Erythroblast (primary cell): ENCODE measurements around the gene RNF41.
"Not testable (repeated sequence)": the region's sequence is repeated elsewhere in the genome, so short reads cannot be mapped to it uniquely, and the experiment has no call there.

Source experiments
- DNase-seq, 2 experiments: peaks; one replicate each; lab custom pipeline; 2025; lab: John Stamatoyannopoulos, UW
- GATA1 ChIP-seq: IDR thresholded peaks from 2 replicates; pipeline ENCODE4 v1.6.1; 2011; ENCODE audit warnings: low read depth, mild to moderate bottlenecking, control low read depth, low read length, moderate library complexity
- POLR2A ChIP-seq: IDR thresholded peaks from 2 replicates; pipeline ENCODE4 v1.6.1; 2011; ENCODE audit warnings: mild to moderate bottlenecking, low read length

Gene RNF41

DNA sequence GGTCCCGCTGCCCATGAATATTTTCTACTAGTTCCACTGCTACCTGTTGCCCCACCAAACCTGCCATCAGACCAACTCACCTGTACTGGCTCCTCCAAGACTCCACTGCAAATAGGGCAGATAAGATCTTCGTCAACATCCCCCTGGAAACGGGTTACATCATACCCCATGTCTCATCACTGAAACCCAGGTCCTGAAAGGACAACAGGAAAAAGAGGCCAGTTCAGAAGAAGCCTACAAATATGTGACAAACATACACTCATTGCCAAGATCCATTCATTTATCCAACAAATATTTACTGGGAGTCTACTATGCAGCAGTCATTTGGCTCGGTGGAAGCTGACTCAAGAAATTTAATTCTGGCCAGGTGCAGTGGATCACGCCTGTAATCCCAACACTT, 7.8 kb downstream of the RNF41 start:
- no peak for DNase-seq
- TF ChIP-seq POLR2A = no peak
- TF ChIP-seq GATA1 = no peak

DNA sequence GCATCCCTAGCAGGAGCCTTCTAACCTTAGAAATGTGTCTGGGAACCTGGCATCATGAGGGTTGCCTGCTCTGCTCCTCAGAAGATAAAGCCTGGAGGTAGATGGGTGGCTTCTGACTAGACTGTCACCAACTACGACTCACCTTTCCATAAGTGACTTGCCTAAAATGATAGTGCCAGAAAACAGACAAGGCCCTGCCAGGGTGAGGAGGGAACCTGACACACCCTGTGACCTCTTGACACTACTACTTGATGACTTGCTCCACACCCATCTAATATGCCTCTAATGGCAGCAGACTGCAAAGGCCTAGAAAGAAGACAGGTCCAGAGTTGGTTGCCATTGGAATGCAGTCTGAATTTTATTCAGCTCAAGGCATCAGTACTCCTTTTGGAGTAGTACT, 9.4 kb downstream of the RNF41 start:
- peak; percentile 71 to 82 for DNase-seq
- TF ChIP-seq POLR2A = no peak
- TF ChIP-seq GATA1 = no peak

DNA sequence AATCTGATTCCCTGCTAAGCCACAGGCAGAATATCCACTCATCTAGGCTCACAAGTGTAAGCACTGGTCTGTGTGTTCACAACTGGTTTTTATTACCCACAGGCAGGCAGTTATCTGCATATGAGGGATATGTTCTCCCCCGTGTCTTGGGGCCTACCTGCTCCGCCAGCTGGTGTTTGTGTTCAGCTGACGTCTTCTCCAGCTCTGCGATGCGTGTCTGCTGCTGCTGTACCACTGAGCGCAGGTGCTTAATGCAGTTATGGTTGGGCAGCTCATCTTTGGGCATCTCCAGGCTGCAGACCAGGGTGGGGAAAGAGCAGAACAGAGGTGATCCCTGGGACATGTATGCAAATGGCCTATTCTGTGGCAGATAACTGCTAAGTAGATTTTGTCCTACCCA, 13.7 kb downstream of the RNF41 start:
- DNase-seq = no peak
- TF ChIP-seq POLR2A (no peak), GATA1 (no peak)

DNA sequence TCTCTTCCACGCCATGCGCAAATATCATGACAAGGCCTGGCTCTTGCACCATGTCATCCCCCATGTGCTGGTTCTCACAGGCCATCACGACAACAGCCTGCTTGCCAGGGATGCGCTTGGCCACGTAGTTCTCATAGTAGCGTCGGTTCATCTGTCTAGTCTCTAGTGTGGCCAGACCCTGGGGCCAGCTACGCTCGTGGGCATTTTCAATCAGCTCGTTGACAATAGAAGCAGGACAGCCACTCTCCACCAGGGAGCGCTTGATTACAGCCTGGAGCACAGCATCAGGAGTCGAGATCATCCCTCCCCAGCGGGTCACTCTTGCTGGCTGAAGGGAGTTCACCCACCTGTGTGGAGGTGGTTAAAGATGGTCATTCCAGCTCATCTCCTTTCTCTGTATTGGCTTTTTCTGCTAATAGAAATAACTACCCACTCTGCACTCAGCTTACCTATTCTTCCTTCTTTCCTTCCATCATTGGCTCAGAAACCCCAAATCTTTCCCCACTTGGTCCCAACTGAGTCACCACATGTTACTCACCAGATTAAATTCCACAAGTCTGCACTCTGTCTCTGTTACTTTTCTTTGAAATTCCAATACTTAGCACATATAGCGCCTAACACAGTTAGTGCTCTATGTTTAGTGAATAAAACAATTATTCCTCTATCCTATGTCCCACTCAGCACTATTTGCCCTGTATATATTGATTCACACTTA, 15.1 kb downstream of the RNF41 start:
- TF ChIP-seq POLR2A = no peak
- no peak for TF ChIP-seq GATA1
- peak; percentile 67 to 81 for DNase-seq

DNA sequence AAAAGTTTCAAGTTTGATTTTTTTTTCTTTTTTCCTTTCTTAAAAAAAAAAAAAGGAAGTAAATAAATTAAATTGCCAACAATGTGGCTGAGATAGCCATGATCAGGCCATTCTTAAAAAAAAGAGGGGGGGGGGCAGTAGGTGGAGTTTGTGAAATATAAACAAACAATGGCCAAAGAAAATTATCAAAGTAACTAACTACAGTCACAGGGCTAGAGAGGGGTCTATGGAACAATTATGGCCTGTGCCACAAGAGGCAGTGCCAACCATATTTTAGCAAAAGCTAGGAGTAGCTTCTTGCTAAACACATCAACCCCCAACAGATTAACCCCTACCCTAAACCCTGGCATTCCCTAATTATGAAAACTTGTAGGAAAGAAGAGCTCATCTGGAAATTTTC, 16.3 kb downstream of the RNF41 start:
- peak; percentile 13 to 14 for DNase-seq
- TF ChIP-seq GATA1 (no peak), POLR2A (no peak)

DNA sequence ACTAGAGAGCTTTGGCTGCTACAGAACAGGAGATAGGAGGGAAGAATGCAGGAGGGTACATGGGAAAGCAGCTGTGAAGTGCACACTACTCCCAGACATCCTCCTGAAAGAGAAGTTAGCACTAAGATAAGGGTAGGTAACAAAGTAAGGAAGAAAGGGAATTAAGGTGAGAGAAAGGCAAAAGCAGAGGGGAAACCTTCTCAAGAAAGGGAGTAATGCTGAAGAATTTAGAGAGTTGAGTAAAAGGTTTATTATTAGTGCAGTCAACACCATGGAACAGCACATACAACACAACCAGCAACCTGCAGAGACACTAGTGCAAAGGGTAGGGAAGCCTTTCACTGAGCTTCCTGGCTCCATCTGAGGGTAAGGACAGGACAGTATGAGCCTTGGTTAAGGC, 17.4 kb downstream of the RNF41 start:
- DNase-seq = no peak
- no peak for TF ChIP-seq POLR2A
- TF ChIP-seq GATA1 = no peak

DNA sequence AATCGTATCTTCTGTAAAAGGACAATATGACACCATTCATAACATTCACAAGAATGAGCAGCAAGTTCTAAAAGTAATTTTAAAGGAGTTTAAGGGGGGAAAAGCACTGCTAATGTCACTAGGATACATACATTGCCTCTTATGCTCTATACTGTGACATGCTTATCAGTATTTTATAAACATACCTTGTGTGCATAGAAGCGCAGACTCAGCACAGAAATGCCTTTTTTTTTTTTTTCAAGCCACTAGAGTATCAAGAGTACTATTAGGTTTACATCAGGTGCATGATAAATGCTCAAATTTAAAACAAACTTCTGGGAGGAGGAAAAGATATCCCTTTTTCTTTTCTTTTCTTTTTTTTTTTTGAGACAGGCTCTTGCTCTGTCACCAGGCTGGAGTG, 18.9 kb downstream of the RNF41 start:
- no peak for DNase-seq
- TF ChIP-seq GATA1 (no peak), POLR2A (no peak)

DNA sequence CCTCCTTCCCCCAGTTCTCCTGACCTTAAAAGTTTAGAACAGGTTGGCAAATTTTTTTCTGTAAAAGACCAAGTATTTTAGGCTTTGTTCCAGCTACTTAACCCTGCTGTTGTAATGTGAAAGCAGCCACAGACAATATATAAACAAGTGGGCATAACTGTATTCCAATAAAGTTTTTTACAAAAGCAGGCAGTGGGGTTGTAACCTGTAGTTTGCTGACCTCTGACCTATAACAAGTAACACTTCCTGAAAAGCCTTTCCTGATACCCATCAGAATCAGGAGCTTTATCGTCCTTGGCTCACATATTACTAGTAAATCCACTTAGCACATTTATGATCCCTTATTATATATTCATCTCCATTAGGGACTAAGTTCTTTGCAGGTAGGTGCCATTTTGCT, 19.4 kb downstream of the RNF41 start:
- no peak for DNase-seq
- TF ChIP-seq GATA1 = no peak
- no peak for TF ChIP-seq POLR2A

DNA sequence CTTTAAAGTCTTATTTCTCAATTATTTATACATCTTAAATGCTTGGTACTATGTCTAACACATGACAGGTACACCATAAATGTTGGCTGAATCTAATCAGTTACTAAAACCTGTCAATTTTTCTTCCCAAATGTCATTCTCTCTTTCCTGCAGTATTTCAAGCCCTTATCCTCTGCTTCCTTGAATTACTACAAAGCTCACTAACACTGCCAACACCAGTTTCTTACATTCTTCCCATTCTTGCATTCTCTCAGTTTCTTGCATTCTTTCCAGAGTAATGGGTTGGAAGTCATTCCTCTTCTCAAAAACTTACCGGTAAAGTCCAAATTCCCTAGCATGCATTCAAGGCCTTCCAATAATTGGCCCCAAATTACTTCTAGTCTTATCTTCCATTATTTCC, 22.9 kb downstream of the RNF41 start:
- no peak for TF ChIP-seq POLR2A
- TF ChIP-seq GATA1 = no peak
- DNase-seq = no peak

DNA sequence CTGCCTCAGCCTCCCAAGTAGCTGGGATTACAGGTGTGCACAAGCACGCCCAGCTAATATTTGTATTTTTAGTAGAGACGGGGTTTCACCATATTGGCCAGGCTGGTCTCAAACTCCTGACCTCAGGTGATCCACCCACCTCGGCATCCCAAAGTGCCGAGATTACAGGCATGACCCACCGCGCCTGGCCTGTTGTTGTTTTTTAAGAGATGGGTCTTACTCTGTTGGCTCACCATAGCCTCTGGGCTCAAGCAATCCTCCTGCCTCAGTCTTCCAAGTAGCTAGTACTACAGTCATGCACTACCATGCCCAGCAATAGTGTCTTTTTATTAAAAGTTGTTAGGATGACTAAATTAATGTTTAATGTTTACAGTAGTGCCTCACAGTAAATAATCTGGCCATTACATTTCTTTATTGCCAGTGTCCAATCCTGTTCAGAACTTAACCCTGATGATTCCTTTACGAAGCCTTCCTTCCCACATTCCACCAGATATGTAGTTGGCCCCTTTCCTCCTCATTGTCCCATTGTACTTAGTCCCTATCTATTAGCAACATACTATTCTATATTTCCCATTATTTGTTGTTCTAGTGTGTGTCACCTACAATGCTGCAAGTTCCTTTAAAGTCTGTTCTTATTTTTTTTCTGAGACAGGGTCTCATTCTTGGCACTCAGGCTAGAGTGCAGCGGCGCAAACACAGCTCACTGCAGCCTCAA, 23.6 kb downstream of the RNF41 start:
- TF ChIP-seq GATA1 = no peak
- TF ChIP-seq POLR2A = no peak
- DNase-seq = no peak

DNA sequence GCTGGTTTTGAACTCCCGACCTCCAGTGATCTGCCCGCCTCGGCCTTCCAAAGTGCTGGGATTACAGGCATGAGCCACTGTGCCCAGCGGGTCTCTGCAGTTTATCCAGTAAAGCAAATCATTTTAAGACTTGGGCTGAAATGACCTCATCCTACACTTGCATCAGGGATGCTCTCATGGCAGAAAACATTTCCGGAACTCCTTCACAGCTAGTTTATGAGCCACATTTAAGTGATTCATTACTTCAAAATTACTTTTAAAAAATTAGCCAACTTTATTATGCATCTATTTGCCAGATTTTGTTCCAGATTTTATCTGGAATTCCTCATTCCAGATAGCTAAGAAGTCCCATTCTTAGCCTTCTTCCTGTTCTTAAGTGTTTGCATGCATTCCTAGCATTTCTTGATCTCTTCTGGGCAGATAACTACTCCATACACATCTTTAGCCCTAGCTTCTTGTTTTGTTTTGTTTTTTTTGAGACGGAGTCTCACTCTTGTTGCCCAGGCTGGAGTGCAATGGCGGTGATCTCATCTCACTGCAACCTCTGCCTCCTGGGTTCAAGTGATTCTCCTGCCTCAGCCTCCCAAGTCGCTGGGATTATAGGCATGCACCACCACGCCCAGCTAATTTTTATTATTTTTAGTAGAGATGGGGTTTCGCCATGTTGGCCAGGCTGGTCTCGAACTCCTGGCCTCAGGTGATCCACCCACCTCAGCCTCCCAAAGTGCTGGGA, 24.7 kb downstream of the RNF41 start:
- DNase-seq = not testable (repeated sequence)

DNA sequence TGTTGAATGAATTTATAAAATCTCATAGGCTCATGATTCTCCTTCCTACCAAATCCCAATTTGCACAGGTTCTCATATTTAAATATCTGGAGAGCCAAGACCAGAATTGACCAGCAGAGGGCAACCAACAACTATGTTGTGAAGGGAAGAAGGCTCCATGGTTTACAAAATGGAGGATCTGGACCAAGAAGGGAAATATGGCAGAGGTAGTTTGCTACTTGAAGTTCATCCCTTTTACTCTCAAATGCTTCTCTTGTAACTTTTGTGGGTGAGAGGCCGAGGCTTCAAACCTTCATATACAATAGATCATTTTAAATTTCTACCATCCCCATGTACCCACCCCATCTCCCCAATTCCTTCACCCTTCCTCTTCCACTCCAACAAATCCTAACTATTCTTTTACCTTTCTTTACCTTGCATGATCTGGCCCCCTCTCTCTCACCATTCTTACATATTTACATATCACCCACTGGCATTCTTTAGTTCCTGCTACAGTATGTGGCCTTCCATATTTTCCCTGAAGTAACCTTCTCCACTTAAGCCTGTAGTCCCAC, 28.6 kb downstream of the RNF41 start:
- TF ChIP-seq POLR2A (no peak), GATA1 (no peak)
- peak; percentile 87 to 93 for DNase-seq

DNA sequence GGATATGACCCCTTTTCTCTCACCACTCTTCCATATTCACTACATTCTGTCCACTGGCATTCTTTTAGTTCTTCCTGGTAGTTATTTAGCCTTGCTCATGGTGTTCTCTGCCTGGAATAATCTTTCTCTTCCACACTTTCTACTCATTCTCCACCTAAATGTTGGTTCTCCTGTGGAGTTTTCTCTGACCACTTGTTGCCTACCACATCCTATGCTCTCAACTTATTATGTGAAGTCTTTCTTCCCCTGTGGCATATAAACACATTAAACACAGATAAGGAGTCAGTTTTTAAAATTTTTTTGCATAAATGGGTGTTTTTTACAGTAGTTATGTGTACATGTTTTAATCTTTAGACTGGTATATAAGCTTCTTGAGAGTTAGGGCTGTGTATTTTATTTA, 29.1 kb downstream of the RNF41 start:
- TF ChIP-seq GATA1 (no peak), POLR2A (no peak)
- no peak for DNase-seq

DNA sequence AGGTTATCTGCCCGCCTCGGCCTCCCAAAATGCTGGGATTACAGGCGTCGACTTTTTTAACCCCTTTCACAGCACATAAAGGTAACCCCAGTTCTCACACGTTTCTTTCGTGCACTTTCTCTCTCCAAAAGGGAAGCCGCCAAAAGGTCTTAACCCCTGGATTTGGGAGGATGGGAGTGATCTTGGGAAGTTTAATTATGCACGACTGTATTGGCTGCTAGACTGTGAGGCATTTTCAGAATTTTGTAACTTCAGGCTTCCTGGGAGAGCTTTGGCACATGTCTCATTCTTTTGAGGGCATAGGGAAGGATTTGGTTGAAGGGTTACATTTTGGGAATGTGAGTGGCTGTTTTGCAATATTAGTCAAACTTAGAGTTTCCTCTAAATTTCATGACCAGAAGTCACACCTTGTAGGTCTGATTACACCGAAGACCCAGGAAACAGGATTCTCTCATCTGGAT, 31.0 kb downstream of the RNF41 start:
- no peak for DNase-seq
- TF ChIP-seq POLR2A (no peak), GATA1 (no peak)
